Stimulated activated CD8-positive, alpha-beta memory T cell treated with anti-CD3 and anti-CD28 coated beads, Interleukin-4, amount 100 ng/mL, for 48 hours (primary cell): Measurements from ENCODE around the gene HCAR3.
"Not testable (repeated sequence)": the region's sequence is repeated elsewhere in the genome, so short reads cannot be mapped to it uniquely, and the experiment has no call there.

Experiments
- DNase-seq: peaks from one replicate; pipeline ENCODE4 v3.0.0-alpha.2; 2020

Gene HCAR3

GRCh38 chr12:122716658-122717057 is at the start of gene HCAR3:
Gene HCAR3, minus strand, starts transcription at chr12:122716811. Its CDS starts 74 bp downstream, at chr12:122716737.
- DNase-seq: not testable (repeated sequence)

GRCh38 chr12:122757568-122757967 is 41.0 kb upstream of the HCAR3 start:
- DNase-seq: no peak

DNA sequence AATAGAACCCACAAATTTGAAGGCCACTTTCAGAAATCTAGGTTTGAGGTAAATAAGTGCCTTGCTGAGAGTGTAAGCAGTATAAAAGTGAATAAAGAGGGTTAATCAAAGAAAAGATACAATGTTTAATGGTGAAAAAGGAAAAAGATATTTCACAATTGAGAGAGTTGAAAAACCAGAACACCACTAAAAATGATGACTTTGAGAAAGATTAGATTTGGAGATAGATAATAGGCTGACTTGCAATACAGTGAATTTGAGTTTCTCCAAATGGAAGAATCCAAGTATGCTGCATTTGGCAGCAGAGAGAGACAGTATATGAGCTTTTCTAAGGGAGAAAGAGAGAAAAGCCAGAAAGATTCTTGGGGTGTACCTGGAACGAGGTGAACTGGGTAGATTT is 38.2 kb upstream of the HCAR3 start:
- DNase-seq: no peak

DNA sequence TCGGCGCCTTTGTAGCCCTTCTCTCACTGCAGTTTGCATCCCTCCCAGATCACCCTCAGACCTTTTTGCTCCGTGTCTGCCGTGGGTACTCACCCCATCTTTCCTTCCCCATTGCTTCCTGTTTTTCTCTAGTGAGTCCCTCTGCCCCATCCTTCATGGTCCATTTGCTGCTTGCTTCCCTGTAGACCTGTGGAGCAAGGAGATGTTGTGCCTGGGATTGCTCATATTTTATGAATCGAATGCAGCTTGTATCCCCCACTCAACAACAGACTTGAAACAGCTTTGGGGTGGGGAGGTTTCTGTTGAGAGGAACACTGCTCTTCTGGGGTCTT is 36.7 kb upstream of the HCAR3 start:
- DNase-seq: no peak

DNA sequence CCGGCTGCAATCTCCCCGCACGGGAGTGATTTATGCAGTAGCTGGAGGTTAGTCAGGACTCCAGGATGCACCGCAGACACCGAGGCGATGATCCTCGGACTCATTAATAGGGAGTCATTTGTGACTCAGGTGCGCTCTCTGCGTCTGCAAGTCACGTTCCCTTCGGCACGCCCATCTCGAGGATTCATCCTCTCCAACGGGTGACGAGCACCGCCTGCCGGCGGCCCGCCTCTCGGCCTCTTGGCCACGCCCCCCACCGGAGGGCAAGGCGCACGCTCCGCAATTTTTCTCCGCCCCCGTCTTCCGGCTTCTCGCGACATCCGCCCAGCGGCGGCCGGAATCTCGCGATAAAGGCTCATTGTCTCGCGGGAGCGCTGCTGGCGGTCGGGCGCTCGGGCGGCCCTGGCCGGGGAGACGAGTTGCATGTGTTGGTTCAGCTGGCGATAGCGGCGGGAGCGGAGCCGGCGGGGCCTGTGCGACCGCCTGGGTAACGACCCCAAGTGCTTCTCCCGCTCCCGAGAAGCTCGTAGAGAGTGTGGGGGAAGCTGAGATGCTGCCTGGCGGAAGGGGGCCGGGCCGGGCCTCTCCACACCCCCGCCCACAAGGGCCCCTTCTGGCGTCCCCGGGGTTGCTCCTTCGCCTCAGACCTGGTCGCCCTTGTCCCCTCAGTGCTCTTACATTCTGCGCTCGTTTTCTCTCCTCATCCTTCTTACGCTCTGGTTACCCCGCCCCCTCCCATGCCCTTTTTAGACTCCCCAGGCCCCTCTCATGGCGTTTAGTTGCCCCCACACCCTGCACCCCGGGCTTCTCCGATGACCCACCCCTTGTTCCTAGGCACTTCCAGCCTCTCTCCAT is 36.1 kb upstream of the HCAR3 start, which contains the start of gene DENR:
DENR (plus strand) TSS at position 361 of the 855 bp plus-strand sequence. CDS start 878 bp downstream, outside the sequence.
- DNase-seq: peak; percentile 99

DNA sequence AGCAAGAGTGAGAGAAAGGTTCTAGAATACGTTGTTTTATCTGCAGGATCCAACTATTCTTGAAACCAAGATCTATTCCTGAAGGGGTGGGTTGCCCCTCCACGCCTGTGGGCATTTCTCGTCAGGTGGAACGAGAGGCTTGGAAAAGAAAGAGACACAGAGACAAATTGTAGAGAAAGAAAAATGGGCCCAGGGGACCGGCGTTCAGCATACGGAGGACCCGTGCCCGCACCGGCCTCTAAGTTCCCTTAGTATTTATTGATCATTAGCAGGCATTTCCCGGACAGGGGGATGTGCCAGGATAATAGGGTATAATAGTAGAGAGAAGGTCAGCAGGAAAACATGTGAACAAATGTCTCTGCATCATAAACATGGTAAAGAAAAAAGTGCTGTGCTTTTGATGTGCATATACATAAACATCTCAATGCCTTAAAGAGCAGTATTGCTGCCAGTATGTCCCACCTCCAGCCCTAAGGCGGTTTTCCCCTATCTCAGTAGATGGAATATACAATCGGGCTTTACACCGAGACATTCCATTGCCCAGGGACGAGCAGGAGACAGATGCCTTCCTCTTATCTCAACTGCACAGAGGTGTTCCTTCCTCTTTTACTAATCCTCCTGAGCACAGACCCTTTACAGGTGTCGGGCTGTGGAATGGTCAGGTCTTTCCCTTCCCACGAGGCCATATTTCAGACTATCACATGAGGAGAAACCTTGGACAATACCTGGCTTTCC is 34.3 kb upstream of the HCAR3 start:
- DNase-seq: peak; percentile 20

DNA sequence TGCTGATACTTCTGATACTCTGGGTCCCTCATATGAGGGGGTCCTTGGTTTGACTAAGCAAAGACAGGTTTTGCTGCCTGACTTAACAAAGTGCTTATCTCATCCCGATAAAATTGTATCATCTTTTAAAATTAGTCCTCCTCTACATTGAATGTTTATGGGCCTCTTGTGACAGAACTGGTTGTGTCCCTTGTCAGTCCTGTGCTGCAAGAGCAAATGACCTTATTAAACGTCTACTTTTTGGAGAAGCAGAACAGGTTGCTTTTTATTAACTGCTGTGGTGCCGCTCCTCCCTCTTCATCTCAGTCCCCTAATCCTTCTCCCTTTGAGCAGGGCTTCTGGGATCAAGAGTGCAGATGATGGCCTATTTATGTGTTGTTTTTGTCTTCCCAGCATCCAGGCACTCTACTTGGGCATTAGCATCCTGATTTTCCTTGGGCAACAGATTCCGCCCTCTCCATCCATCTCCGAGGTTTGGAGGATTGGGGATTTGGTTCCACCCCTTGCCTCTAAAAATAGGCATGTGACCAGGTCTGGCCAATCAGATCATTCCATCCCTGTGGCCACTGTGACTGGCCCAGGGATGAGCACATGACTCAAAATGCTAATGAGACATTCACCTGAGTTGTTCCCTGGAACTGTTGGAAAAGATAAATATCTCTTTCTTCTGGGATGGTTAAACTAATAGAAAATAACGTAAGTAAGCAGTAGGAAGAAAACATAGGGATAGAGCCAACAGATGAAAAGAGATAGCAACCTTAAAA is 33.1 kb upstream of the HCAR3 start:
- peak; percentile 16 for DNase-seq

GRCh38 chr12:122747224-122748135 is 30.9 kb upstream of the HCAR3 start:
- peak; percentile 18 for DNase-seq

- peak; percentile 22 for DNase-seq
Observed at GRCh38 chr12:122743895-122744525, 27.4 kb upstream of the HCAR3 start.

- peak; percentile 14 for DNase-seq
Observed at GRCh38 chr12:122740351-122740750, 23.7 kb upstream of the HCAR3 start.

GRCh38 chr12:122738571-122738970 is 22.0 kb upstream of the HCAR3 start:
- DNase-seq: no peak

DNA sequence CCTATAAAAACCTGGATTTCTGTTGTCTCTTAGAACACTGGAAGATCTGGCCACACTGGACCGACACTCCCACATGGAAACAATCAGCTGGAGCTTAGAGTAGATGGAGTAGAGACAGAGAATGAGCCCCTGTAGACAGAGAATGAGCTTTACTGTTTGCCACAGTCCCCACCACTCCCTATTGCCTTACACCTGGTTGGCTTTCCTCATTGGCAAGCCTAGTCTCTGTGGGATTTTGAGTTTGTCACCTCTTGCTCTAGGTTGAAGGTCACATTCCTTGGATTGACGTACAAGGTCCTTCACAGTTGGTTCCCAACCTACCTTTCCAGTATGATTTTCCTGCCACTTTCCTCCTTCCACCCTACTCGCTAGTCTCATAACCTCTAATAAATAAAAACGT is 16.0 kb upstream of the HCAR3 start:
- DNase-seq: peak; percentile 17

- DNase-seq: peak; percentile 49
Observed at GRCh38 chr12:122732170-122732569, 15.6 kb upstream of the HCAR3 start.

GRCh38 chr12:122730215-122731014 is 13.8 kb upstream of the HCAR3 start, which contains the start of gene HCAR1:
Gene HCAR1, minus strand, starts transcription at chr12:122730844. Its CDS starts 505 bp downstream, at chr12:122730339.
- peak; percentile 66 for DNase-seq

- DNase-seq: no peak
Observed at GRCh38 chr12:122729583-122730214, 13.1 kb upstream of the HCAR3 start.

- DNase-seq: no peak
Observed at GRCh38 chr12:122726080-122726558, 9.5 kb upstream of the HCAR3 start.

- no peak for DNase-seq
Observed at GRCh38 chr12:122725452-122726079, 9.0 kb upstream of the HCAR3 start.

DNA sequence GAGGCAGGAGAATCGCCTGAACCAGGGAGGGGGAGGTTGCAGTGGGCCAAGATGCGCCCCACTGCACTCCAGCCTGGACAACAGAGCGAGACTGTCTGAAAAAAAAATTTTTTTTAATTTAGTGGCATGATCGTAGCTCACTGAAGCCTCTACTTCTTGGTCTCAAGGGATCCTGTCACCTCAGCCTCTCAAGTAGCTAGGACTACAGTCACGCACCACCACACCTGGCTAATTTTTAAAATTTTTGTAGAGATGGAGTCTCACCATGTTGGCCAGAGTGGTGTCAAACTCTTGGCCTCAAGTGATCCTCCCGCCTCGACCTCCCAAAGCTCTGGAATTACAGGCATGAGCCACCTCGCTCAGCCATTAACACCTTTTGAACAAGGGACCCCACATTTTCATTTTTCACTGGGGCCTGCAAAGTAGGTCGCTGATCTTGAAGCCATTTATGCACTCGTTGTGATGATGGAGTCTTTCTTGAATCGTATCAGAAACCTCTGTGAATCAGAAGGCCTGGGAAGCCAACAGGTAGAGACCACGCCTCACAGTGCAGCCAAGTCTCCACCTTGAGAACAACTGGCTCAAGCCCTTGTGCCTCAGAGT is 8.1 kb upstream of the HCAR3 start:
- DNase-seq: no peak

- DNase-seq: no peak
Observed at GRCh38 chr12:122722387-122722786, 5.8 kb upstream of the HCAR3 start.
